Uterus (tissue), 2 donors: Measurements from ENCODE around the gene HOXB4.

ENCODE experiments used
- CTCF ChIP-seq, 4 experiments: fragments of 200-600 bp in 2 of 4; fragments of 450-650 bp in 2 of 4; sonication (generic) in 2 of 4; IDR thresholded peaks; one replicate each; pipeline ENCODE4 v1.5.1; 2016 to 2019; ENCODE audit warnings: antibody characterized with exemption in 4 of 4, mild to moderate bottlenecking in 2 of 4, moderate library complexity in 1 of 4
- POLR2A ChIP-seq, 2 donors: fragments of 450-650 bp; IDR thresholded peaks; one replicate each; pipeline ENCODE4 v1.6.1; 2016; ENCODE audit warnings: antibody characterized with exemption in 2 of 2, mild to moderate bottlenecking in 1 of 2, moderate library complexity in 1 of 2

GRCh38 chr17:48543107-48543853 lies 34.9 kb downstream of the HOXB4 start:
- TF ChIP-seq POLR2A (IDR thresholded peaks at IDR 0.05) (peak; percentile 2 to 24), CTCF (IDR thresholded peaks at IDR 0.05) (peak in 2 of 4 experiments; percentile 16 to 24)
